ENCODE data around the gene CTAGE1. TPM values are rescaled to one million over a fixed set of nuclear protein-coding genes. Genes with fewer than 3 reads are reported as not detected.

The CTAGE1 gene
- total RNA-seq, 1 donor from 2014 or later, result not detected

GRCh38 chr18:22447792-22448191 lies 30.1 kb upstream of the CTAGE1 start:
- intact Hi-C loops (cut with DNase I), result no loop called here
- Histone ChIP-seq H3K4me3 (no peak overlapping the region), H3K27ac (no peak overlapping the region), H3K36me3 (no peaks in the 10 kb centered on the region), H3K9me3 (peaks cover 23% of the 10 kb centered on the region), H3K4me1 (no peaks in the 10 kb centered on the region), H3K27me3 (ENCODE audit: low read depth) (no peaks in the 10 kb centered on the region)
- no peak for DNase-seq
- no peak for ATAC-seq
- no peak for TF ChIP-seq CTCF (IDR thresholded peaks at IDR 0.05)

- Histone ChIP-seq H3K4me1 (no peaks in the 10 kb centered on the region), H3K9me3 (peaks cover 23% of the 10 kb centered on the region), H3K27ac (no peak overlapping the region), H3K27me3 (ENCODE audit: low read depth) (no peaks in the 10 kb centered on the region), H3K36me3 (no peaks in the 10 kb centered on the region), H3K4me3 (no peak overlapping the region)
- intact Hi-C loops (cut with DNase I), result no loop called here
- no peak for TF ChIP-seq CTCF (IDR thresholded peaks at IDR 0.05)
- no peak for DNase-seq
- ATAC-seq, result no peak
Measured at GRCh38 chr18:22446911-22447310, 29.2 kb upstream of the CTAGE1 start.

GRCh38 chr18:22446325-22446724 lies 28.6 kb upstream of the CTAGE1 start:
- H3K36me3 ChIP-seq, result no peaks in the 10 kb centered on the region
- intact Hi-C loops (cut with DNase I), result no loop called here
- TF ChIP-seq CTCF (IDR thresholded peaks at IDR 0.05), result no peak
- no peak for ATAC-seq
- H3K4me3 ChIP-seq, result no peak overlapping the region
- no peaks in the 10 kb centered on the region for H3K27me3 ChIP-seq (ENCODE audit: low read depth)
- no peak for DNase-seq
- peaks cover 23% of the 10 kb centered on the region for H3K9me3 ChIP-seq
- H3K27ac ChIP-seq, result no peak overlapping the region
- no peaks in the 10 kb centered on the region for H3K4me1 ChIP-seq

GRCh38 chr18:22441638-22442037 lies 23.9 kb upstream of the CTAGE1 start:
- Histone ChIP-seq H3K4me1 (no peaks in the 10 kb centered on the region), H3K27ac (no peak overlapping the region), H3K4me3 (no peak overlapping the region), H3K36me3 (no peaks in the 10 kb centered on the region), H3K27me3 (ENCODE audit: low read depth) (no peaks in the 10 kb centered on the region), H3K9me3 (no peaks in the 10 kb centered on the region)
- ATAC-seq (no peak), DNase-seq (no peak)
- no peak for TF ChIP-seq CTCF (IDR thresholded peaks at IDR 0.05)
- intact Hi-C loops (cut with DNase I), result no loop called here

GRCh38 chr18:22439447-22439846 lies 21.7 kb upstream of the CTAGE1 start:
- H3K9me3 ChIP-seq, result no peaks in the 10 kb centered on the region
- no peak for TF ChIP-seq CTCF (IDR thresholded peaks at IDR 0.05)
- no peaks in the 10 kb centered on the region for H3K36me3 ChIP-seq
- ATAC-seq (no peak), DNase-seq (no peak)
- H3K27me3 ChIP-seq (ENCODE audit: low read depth), result no peaks in the 10 kb centered on the region
- no peak overlapping the region for H3K4me3 ChIP-seq
- H3K4me1 ChIP-seq, result no peaks in the 10 kb centered on the region
- intact Hi-C loops (cut with DNase I), result no loop called here
- no peak overlapping the region for H3K27ac ChIP-seq

GRCh38 chr18:22436136-22436535 lies 18.4 kb upstream of the CTAGE1 start:
- Histone ChIP-seq H3K36me3 (no peaks in the 10 kb centered on the region), H3K27ac (no peak overlapping the region), H3K9me3 (no peaks in the 10 kb centered on the region), H3K4me3 (no peak overlapping the region), H3K4me1 (no peaks in the 10 kb centered on the region), H3K27me3 (ENCODE audit: low read depth) (no peaks in the 10 kb centered on the region)
- no peak for TF ChIP-seq CTCF (IDR thresholded peaks at IDR 0.05)
- DNase-seq (no peak), ATAC-seq (no peak)
- intact Hi-C loops (cut with DNase I), result no loop called here

Measured in lower lobe of right lung (tissue), 2 donors.